ENCODE measurements around the gene CCM2L.
"Not testable (repeated sequence)": the region's sequence is repeated elsewhere in the genome, so short reads cannot be mapped to it uniquely, and the experiment has no call there.

CCM2L gene

DNA sequence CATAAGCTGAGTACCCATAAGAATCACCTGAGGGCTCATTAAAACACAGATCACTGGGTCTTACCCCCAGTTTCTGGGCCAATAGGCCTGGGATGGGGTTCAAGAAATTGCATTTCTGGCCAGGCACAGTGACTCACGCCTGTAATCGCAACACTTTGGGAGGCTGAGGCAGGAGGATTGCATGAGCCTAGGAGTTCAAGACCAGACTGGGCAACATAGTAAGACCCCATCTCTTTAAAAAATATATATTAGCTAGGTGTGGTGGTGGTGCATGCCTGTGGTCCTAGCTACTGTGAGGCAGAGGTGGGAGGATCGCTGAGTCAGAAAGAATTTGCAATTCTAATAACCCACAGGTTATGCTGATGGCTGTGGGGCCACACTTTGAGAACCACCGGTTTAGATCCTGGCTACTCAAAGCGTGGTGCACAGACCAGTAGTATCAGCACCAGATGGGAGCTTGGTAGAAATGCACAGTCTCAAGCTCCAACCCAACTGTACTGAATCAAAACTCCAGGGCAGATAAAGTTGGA is 2.0 kb downstream of the CCM2L start:
- peaks cover 16% of the 10 kb centered on the region for H3K27me3 Mint-ChIP-seq
- H3K9me3 Mint-ChIP-seq = no peaks in the 10 kb centered on the region
- no peaks in the 10 kb centered on the region for H3K36me3 Mint-ChIP-seq

DNA sequence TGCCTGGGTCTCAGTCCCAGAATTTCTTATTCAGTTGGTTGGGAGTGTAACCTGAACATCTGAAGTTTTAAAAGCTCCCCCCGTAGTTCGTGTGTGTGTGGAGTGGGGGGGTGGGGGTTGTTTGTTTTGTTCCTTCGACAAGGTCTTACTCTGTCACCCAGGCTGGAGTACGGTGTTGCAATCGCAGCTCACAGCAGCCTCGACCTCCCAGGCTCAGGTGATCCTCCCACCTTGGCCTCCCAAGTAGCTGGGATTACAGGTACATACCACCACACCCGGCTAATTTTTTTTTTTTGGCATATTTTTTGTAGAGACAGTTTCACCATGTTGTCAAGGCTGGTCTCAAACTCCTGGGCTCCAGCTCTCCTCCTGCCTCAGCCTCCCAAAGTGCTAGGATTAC is 3.1 kb downstream of the CCM2L start:
- Mint-ChIP-seq H3K4me3 (no peak overlapping the region), H3K4me1 (peaks cover 10% of the 10 kb centered on the region), H3K9me3 (no peaks in the 10 kb centered on the region), H3K36me3 (no peaks in the 10 kb centered on the region), H3K27ac (no peak overlapping the region), H3K27me3 (peaks cover 21% of the 10 kb centered on the region)

More for the DNA sequence above, 2.0 kb downstream of the CCM2L start:
- Mint-ChIP-seq H3K4me3 (no peak overlapping the region), H3K27ac (no peak overlapping the region), H3K4me1 (no peaks in the 10 kb centered on the region)

DNA sequence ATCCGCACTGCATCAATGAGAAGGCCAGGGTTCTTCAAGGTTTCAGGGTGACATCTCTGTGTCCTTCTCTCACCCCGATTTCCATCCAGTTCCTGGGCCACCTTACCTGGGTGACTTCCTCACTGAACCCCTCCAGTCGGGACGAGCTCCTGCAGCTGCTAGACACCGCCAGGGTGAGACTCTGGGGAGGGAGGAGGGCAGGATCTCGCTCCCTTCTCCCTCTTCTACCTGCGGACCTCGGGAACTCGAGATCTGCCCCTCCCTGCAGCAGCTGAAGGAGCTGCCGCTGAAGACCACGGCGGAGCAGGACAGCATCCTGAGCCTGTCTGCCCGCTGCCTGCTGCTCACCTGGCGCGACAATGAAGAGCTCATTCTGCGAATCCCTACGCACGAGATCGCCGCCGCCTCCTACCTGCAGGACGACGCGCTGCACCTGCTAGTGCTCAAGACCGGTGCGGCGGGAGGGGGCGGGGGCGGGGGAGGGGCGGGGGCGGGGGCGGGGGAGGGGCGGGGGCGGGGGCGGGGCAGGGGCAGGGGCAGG is 7.5 kb downstream of the CCM2L start:
- Mint-ChIP-seq H3K27ac (no peak overlapping the region), H3K36me3 (peaks cover 2% of the 10 kb centered on the region), H3K4me3 (peak overlapping the region; percentile 79), H3K27me3 (peaks cover 47% of the 10 kb centered on the region), H3K9me3 (no peaks in the 10 kb centered on the region), H3K4me1 (peaks cover 24% of the 10 kb centered on the region)

DNA sequence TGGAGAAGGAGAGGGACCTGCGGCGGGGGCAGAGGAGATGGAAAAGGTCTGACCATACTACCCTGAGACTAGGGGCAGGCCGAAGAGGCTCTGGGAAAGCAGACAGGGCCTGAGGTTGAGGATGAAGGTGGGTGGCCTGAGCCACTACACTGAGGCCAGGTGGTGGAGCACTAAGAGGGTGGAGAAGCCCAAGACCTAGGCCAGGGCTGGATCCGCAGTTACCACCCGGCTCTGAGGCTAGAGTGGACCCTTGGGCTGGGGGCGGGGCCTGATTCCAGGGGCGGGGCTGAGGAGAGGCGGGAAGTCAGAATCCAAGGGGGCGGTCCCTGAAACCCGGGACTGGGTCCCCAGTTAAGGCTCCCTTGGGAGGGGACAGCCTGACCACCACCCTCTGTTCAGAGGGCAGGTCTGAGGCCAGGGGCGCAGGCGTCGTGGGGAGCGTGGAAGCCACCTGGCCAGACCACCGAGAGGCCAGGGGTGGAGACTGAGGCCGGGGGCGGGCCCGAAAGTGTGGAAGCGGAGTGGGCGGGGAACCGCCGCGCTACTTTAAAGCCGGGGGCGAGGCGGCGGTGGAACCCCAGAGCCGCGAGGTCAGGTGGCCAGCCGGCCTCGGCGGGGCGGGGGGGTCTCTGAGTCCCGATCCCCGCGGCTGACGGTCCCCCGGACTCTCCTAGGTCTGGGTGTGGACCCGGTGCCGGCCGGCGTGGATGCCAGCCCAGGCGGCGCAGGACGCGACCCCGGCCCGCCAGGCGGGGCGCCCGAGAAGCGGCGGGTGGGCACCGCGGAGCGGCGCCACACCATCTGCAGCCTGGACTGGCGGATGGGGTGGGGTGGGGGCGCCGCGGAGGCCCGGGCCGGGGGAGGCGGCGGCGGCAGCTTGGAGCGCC is 8.3 kb downstream of the CCM2L start:
- H3K36me3 Mint-ChIP-seq = peaks cover 2% of the 10 kb centered on the region

DNA sequence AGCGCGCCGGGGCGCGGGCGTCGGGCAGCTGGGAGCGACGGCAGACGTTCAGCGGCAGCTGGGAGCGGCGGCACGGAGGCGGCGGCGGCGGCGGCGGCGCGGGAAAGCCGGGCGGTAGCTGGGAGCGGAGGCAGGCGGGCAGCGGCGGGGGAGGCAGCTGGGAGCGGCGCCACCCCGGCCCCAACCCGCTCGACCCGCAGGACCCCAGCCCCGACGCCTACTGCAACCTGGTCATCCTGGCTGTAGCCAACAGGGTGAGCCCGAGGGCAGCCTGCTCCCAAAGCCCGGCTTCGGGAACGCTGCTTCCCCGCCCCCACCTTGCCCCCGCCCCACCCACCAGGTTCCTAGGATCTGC is 8.9 kb downstream of the CCM2L start:
- peak overlapping the region; percentile 92 for H3K4me3 Mint-ChIP-seq
- H3K27me3 Mint-ChIP-seq = peaks cover 57% of the 10 kb centered on the region
- H3K4me1 Mint-ChIP-seq = peaks cover 24% of the 10 kb centered on the region
- H3K9me3 Mint-ChIP-seq = no peaks in the 10 kb centered on the region
- H3K27ac Mint-ChIP-seq = no peak overlapping the region
- peaks cover 2% of the 10 kb centered on the region for H3K36me3 Mint-ChIP-seq

More for the DNA sequence above, 8.3 kb downstream of the CCM2L start:
- Mint-ChIP-seq H3K4me1 (peaks cover 24% of the 10 kb centered on the region), H3K27ac (no peak overlapping the region), H3K4me3 (peak overlapping the region; percentile 76), H3K9me3 (no peaks in the 10 kb centered on the region), H3K27me3 (peaks cover 53% of the 10 kb centered on the region)

DNA sequence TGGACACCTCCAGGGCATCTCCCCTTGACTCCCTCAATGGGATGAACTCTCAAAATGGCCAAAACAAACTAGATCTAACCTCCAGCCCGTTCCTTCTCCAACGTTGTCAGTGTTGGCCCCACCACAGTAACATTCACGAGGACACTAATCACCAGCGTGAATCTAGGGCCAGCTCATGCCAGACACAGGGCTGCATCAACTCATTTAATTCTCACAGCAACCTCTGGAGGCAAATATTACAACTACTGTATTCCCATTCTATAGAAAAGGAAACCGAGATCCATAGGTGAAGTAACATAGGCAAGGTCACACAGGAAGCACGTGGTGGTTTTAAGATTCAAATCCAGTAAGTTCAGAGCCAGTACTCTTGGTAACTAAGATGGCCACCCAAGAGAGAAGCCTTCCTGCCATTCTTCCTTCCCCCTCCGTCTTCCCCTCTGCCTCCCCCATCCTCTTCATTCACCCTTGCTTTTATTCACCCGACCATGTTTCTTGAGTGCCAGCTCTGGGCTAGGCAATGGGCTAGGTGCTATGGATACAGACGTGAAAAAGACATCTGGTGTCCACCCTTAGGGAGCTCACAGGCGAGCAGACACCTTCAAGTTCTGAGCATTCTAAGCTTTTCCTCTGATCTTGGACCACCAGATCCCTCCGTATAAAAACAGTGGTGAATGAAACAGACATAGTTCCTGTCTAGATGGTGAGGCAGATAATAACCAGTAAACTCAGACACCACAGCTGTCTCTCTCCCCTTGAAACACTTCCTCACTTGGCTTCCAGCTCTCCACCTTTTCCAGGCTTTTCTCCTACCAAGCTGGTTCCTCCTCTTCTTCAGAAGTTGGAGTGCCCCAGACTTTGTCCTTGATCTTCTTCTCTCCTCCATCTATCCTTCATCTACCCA is 9.6 kb downstream of the CCM2L start:
- H3K4me1 Mint-ChIP-seq = peaks cover 24% of the 10 kb centered on the region
- H3K4me3 Mint-ChIP-seq = peak overlapping the region; percentile 92
- peak overlapping the region; percentile 21 for H3K27ac Mint-ChIP-seq
- H3K36me3 Mint-ChIP-seq = peaks cover 2% of the 10 kb centered on the region
- no peaks in the 10 kb centered on the region for H3K9me3 Mint-ChIP-seq
- H3K27me3 Mint-ChIP-seq = peaks cover 57% of the 10 kb centered on the region

DNA sequence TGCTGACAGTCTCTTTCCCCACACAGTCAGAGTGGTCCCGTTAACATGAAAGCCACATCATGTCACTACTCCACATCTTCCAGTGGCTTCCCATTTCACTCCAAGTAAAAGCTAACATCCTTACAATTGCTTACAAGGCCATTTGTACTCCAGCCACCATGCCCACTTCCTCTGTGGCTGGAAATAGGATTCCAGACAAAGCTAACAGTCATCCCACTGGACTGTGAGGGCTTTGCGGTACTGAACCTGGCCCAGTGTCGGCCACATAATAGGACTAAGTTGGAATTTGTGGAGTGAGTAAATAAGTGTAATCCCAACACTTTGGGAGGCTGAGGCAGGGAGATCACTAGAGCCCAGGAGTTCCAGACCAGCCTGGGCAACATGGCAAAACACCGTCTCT is 10.9 kb downstream of the CCM2L start:
- Mint-ChIP-seq H3K4me3 (no peak overlapping the region), H3K9me3 (no peaks in the 10 kb centered on the region), H3K27ac (no peak overlapping the region), H3K4me1 (peaks cover 24% of the 10 kb centered on the region), H3K27me3 (peaks cover 50% of the 10 kb centered on the region), H3K36me3 (peaks cover 2% of the 10 kb centered on the region)

DNA sequence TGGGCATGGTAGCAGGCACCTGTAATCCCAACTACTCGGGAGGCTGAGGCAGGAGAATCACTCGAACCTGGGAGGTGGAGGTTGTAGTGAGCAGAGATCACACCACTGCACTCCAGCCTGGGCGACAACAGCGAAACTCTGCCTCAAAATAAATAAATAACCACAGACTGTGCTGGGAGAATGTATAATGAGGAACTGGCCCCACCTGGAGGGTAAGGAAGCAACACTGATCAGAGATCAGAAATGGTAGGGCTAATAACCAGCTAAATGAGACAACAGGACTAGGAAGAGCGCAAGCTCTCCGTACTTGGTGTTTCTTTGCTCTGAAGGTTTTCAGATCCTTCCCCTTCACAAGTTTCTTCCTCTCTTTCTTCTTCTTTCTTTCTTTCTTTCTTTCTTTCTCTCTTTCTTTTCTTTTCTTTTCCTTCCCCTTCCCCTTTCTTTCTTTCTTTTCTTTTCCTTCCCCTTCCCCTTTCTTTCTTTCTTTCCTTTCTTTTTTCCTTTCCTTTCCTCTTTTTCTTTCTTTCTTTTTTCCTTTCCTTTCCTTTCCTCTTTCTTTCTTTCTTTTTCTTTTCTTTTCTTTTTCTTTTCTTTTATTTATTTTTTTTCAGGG is 14.6 kb downstream of the CCM2L start:
- Mint-ChIP-seq H3K9me3 (no peaks in the 10 kb centered on the region), H3K36me3 (no peaks in the 10 kb centered on the region), H3K4me3 (no peak overlapping the region), H3K27ac (no peak overlapping the region), H3K4me1 (peaks cover 8% of the 10 kb centered on the region), H3K27me3 (peaks cover 37% of the 10 kb centered on the region)

DNA sequence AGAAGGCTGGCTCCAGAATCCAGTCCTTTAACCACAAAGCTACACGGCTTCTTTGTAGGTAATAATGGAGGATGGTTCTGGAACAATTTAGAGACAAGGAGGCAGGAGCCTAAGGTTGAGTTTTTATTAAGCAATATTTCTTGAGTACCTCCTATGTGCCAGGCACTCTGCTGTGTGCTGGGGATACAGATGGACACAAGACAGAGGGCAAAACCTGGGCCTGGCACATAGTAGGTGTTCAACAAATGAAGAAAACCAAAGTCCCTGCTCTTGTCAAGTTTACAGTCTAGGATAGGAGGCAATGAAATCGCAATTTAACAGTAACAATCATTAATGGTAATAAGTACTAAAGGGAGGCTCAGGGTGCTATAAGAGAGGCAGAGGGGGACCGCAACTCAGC is 17.4 kb downstream of the CCM2L start:
- Mint-ChIP-seq H3K4me1 (no peaks in the 10 kb centered on the region), H3K36me3 (no peaks in the 10 kb centered on the region), H3K4me3 (no peak overlapping the region), H3K27me3 (peaks cover 14% of the 10 kb centered on the region), H3K27ac (no peak overlapping the region), H3K9me3 (no peaks in the 10 kb centered on the region)

DNA sequence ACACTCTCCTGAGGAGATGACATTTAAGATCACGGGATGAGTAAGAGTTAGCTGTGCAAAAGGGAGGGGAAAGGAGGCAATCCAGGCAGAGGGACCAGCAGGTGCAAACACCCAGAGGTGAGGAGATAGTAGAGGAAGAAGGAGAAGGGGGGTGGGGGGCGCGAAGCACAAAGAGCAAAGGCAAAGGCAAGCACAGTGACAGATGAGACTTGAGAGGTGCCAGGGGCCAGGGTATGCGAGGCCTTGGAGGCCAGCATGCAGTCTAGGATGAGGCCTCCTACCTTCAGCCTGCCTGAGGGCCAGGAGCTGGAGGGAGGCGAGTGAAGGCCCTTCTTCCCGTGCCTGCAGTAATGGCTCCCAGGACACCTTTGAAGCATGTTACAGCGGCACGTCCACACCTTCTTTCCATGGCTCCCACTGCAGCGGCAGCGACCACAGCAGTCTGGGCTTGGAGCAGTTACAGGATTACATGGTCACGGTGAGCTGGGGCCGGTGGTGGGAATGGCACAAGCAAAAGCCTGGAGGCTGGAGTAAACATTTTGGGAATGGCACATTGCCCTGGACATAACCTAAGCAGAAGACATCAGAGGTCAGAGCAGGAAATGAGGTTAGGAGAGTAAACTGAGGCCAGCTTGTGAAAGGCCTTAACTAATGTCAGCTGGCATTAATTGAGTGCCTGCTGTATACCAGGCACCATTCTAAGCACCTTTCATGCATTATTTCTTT is 18.6 kb downstream of the CCM2L start:
- Mint-ChIP-seq H3K27me3 (peaks cover 12% of the 10 kb centered on the region), H3K9me3 (no peaks in the 10 kb centered on the region), H3K4me1 (no peaks in the 10 kb centered on the region), H3K27ac (no peak overlapping the region), H3K36me3 (no peaks in the 10 kb centered on the region), H3K4me3 (no peak overlapping the region)

DNA sequence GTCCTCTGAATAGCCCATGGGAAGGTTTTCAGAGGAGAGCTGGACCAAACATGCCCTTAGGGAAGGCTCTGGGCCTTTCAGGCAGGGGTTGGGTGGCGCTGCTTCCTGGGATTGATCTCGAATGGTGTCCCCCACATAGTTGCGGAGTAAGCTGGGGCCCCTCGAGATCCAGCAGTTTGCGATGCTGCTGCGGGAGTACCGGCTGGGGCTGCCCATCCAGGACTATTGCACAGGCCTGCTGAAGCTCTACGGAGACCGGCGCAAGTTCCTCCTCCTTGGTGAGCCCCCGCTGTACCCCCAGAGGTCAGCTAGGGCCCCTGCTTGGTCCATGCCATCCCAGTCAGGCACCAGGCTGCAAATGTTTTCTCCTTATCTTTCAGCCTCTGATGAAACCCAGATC is 19.3 kb downstream of the CCM2L start:
- no peaks in the 10 kb centered on the region for H3K9me3 Mint-ChIP-seq
- H3K27me3 Mint-ChIP-seq = peaks cover 10% of the 10 kb centered on the region
- H3K4me3 Mint-ChIP-seq = no peak overlapping the region
- H3K27ac Mint-ChIP-seq = no peak overlapping the region
- H3K36me3 Mint-ChIP-seq = no peaks in the 10 kb centered on the region
- no peaks in the 10 kb centered on the region for H3K4me1 Mint-ChIP-seq

DNA sequence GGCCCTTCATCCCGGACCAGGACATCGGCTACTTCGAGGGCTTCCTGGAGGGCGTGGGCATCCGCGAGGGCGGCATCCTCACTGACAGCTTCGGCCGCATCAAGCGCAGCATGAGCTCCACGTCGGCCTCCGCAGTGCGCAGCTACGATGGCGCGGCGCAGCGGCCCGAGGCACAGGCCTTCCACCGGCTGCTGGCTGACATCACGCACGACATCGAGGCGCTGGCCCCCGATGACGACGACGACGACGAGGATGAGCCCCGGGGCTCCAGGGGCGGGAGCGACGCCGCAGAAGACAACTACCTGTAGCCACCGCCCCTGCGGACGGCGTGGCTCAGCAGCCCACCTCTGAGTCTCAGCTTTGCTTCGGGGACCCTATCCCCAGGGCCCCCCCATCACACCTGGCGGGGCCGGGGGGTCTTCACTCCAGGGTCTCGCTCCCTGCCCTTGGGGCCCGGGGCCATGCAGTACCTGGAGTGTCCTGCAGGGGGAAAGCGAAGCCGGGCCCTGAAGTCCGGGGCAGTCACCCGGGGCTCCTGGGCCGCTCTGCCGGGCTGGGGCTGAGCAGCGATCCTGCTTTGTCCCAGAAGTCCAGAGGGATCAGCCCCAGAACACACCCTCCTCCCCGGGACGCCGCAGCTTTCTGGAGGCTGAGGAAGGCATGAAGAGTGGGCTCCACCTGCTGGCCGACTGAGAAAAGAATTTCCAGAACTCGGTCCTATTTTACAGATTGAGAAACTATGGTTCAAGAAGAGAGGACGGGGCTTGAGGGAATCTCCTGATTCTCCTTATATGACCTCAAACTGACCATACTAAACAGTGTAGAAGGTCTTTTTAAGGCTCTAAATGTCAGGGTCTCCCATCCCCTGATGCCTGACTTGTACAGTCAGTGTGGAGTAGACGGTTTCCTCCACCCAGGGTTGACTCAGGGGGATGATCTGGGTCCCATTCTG is 21.0 kb downstream of the CCM2L start:
- no peaks in the 10 kb centered on the region for H3K36me3 Mint-ChIP-seq
- H3K9me3 Mint-ChIP-seq = no peaks in the 10 kb centered on the region
- no peak overlapping the region for H3K4me3 Mint-ChIP-seq
- no peak overlapping the region for H3K27ac Mint-ChIP-seq
- no peaks in the 10 kb centered on the region for H3K4me1 Mint-ChIP-seq
- peaks cover 16% of the 10 kb centered on the region for H3K27me3 Mint-ChIP-seq

DNA sequence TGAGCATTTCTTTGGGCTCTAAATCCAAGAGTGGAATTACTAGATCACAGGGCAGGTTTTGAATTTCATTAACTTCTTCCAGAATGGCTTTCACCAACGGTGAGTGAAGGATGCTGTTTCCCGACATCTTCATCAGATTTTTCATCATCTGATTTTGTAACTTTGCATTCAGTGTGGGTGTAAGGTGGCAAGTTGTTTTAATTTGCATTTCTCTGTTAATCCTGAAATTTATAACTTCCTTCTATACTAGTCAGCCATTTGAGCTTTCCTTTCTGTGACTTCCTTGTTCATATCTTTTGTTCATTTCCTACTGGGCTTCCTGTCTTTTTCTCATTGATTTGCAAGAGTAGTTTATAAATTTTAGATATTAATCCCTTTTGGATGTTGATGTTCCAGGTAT is 23.1 kb downstream of the CCM2L start:
- Mint-ChIP-seq H3K27ac (no peak overlapping the region), H3K4me3 (no peak overlapping the region), H3K9me3 (no peaks in the 10 kb centered on the region), H3K4me1 (no peaks in the 10 kb centered on the region), H3K27me3 (peaks cover 20% of the 10 kb centered on the region), H3K36me3 (no peaks in the 10 kb centered on the region)

DNA sequence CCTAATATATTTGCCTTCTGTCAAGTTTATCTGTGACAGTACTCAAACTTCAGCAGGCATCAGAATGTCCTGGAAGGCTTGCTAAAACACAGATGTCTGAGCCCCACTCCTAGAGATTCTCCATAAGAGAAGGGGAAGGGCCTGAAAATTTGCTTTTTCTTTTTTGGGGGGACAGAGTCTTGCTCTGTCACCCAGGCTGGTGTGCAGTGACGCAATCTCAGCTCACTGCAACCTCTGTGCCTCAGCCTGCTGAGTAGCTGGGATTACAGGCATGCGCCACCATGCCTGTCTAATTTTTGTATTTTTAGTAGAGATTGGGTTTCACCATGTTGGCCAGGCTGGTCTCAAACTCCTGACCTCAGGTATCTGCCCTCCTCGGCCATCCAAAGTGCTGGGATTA is 23.5 kb downstream of the CCM2L start:
- H3K36me3 Mint-ChIP-seq, H3K4me1 Mint-ChIP-seq, H3K27ac Mint-ChIP-seq, H3K4me3 Mint-ChIP-seq, H3K9me3 Mint-ChIP-seq: not testable (repeated sequence)
- H3K27me3 Mint-ChIP-seq = peaks cover 20% of the 10 kb centered on the region
